KOPT-K1 (cell line): ENCODE results near the gene TTLL8.
"Not testable (repeated sequence)": the region's sequence is repeated elsewhere in the genome, so short reads cannot be mapped to it uniquely, and the experiment has no call there.

ENCODE experiments used
- H3K27ac ChIP-seq: fragments of 200-600 bp; sonication (generic); 2 replicates; pipeline ENCODE4 v1.5.1; 2016; ENCODE audit warnings: antibody characterized with exemption, mild to moderate bottlenecking, low read depth, low read length; ENCODE audit not compliant: poor library complexity, severe bottlenecking
- H3K36me3 ChIP-seq: fragments of 200-600 bp; sonication (generic); 2 replicates; pipeline ENCODE4 v1.5.1; 2017; ENCODE audit warnings: antibody characterized with exemption, mild to moderate bottlenecking, low read length, moderate library complexity; ENCODE audit not compliant: insufficient read depth
- H3K9me3 ChIP-seq: fragments of 200-600 bp; sonication (generic); 2 replicates; pipeline ENCODE4 v1.5.1; 2017; ENCODE audit warnings: antibody characterized with exemption, low read length, mild to moderate bottlenecking; ENCODE audit not compliant: insufficient read depth, poor library complexity, severe bottlenecking

TTLL8 gene

DNA sequence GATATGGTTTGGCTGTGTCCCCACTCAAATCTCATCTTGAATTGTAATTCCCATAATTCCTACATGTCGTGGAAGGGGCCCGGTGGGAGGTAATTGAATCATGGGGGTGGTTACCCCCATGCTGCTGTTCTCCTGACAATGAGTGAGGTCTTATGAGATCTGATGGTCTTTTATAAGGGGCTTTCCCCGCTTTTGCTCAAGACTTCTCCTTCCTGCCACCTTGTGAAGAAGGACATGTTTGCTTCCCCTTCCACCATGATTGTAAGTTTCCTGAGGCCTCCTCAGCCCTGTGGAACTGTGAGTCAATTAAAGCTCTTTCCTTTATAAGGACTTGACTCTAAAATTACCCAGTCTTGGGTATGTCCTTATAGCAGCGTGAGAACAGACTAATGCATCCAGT is 28.9 kb upstream of the TTLL8 start:
- H3K9me3 ChIP-seq, H3K36me3 ChIP-seq, H3K27ac ChIP-seq: not testable (repeated sequence)

DNA sequence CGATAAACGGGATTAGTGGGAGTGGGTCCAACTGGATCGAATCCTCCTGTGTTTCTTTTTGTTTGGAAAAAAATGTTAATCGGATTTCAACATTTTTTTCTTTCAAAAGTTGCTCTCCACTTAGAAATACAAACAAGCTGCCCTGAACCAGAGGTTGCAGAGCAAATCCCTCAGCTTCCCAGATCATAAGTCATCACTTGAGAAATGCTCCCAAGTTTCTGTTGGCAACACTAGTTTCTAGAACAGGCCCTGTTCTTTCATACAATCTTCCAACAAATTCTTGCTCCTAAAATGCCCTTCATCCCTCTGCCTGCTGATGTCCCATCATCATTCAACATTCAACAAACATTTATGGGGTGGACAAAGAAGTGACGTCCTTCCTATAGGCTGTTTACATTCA is 28.4 kb upstream of the TTLL8 start:
- no peak overlapping the region for H3K27ac ChIP-seq
- peaks cover 8% of the 10 kb centered on the region for H3K9me3 ChIP-seq
- no peaks in the 10 kb centered on the region for H3K36me3 ChIP-seq

DNA sequence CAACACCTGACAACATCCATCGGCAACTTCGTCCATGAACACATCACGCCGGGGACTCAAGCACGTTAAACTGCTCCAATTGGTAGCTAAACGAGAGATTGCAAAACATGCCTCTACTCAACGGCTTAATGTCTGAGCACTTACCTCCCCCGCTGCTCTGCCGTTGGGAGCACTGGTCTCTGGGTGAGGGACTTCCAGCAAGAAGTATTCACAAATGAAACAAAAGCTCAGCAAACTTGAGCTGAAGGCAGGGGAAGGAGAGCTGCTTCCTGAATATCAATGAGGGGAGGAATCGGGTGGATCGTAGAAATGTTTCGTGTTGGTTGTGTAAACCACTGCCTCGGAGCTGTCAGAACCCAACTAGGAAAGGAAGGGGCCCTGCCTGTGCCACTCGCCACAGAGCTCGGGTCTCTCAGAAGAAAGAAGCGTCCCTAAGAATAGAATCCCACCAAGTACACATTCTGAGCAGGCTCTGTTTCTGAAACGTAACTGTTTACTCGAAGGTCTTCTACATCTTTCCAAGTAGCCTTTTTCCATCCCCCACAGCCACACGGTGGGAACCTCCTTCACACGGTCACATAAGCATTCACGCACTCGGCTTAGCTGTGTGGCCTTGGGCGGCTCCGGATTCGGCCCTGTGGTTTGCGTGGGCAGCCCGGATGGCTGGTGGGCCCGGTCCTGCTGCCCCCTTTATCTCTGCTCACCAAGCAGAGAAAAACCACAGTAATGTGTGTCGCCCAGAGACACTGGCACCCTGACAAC is 27.3 kb upstream of the TTLL8 start, which contains the start of gene MLC1:
Gene MLC1, minus strand, starts transcription at position 216 of the 762 bp plus-strand sequence. CDS start 524 bp downstream, outside the sequence.
- Histone ChIP-seq H3K36me3 (no peaks in the 10 kb centered on the region), H3K27ac (no peak within 1 kb of the TSS), H3K9me3 (peaks cover 8% of the 10 kb centered on the region)

DNA sequence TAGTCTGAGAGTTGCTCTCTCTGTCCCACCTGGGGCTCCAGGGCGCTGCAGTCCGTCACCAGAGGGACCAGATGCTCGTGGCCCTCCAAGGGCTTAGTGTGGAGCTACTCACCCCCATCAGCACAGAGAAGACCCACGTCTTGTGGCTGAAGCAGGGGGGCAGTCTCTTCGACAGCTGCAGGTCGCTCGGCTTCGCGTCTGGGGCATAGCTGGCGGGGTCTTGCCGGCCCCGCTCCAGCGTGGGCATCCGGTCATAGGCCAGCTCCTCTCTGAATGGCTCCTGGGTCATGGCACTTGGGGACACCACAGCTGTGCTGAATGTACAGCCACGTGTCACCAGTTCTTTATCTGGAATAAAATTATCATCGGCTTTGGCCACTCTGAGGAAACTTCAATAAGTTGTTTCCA is 26.5 kb upstream of the TTLL8 start:
- H3K27ac ChIP-seq = no peak overlapping the region
- H3K36me3 ChIP-seq = no peaks in the 10 kb centered on the region
- H3K9me3 ChIP-seq = peaks cover 8% of the 10 kb centered on the region

DNA sequence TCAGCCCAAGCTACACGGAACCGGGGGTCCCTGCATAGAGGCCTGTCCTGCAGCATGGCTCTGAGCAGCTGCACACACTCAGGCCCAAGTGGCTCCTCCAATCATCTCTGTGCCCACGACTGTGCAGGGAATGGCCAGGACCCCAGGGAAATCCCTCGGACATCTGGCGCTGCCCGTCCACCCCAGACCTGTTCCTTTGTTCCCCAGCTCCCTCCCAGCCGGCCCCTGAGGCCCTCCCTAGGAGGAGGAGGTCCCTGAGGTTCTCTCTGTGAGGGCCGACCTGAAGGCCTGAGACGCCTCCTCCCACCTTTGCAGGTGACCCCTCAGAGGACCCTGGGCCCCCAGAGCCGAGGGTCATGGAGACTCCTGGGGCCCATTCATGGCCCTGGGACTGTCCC is 26.0 kb upstream of the TTLL8 start:
- peaks cover 8% of the 10 kb centered on the region for H3K9me3 ChIP-seq
- no peak overlapping the region for H3K27ac ChIP-seq
- no peaks in the 10 kb centered on the region for H3K36me3 ChIP-seq

DNA sequence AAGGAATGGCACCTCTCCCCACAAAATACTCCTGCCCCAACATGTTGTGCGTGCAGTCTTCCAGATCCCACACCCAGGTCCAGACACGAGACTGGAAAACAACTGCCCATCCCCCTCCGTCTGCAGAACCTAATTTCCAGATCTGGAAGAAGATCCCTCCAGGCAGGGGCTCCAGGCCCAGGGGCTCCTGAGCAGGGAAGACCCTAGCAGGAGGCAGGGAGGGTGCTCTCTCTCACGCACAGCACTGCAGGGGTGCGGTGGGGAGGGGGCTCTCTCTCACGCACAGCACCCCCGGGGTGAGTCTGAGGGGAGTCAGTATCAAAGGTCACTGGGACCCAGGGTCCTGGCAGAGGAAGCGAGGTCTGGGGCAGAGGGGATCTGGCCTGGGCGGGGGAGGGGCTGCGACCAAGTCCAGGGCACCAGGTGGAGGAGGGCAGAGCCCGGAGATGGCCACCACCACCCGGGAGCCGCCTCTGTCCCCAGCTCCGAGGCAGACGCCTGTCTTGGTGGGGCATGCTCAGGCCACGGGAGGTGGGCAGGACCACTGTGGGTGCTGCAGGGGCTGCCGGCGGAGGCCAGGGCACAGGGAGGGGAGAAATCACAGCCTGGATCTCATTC is 25.5 kb upstream of the TTLL8 start:
- H3K27ac ChIP-seq = no peak overlapping the region
- H3K9me3 ChIP-seq = peaks cover 8% of the 10 kb centered on the region
- H3K36me3 ChIP-seq = no peaks in the 10 kb centered on the region

DNA sequence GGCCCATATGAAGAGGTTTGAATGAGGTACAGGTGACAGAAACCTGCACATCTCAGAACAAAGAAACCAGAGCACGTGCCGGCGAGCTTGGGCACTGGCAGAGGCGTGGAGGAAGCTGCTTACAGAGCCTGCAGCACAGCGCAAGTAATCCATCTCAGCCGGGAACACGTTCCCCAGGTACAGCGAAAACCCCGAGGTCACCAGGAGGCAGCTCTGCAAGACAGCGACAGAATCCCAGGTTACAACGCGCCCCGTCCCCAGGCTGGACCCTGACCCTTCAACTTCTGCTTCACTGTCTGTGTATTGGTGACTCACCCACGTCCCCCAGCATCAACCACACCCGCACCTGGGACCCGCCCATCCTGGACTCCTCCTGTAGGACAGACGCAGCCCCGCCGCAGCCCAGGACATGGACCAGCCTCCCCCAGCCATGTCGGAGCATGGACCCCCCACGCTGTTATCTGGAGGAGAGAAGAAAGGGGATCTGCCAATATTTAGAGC is 24.9 kb upstream of the TTLL8 start:
- no peak overlapping the region for H3K27ac ChIP-seq
- peaks cover 8% of the 10 kb centered on the region for H3K9me3 ChIP-seq
- no peaks in the 10 kb centered on the region for H3K36me3 ChIP-seq

DNA sequence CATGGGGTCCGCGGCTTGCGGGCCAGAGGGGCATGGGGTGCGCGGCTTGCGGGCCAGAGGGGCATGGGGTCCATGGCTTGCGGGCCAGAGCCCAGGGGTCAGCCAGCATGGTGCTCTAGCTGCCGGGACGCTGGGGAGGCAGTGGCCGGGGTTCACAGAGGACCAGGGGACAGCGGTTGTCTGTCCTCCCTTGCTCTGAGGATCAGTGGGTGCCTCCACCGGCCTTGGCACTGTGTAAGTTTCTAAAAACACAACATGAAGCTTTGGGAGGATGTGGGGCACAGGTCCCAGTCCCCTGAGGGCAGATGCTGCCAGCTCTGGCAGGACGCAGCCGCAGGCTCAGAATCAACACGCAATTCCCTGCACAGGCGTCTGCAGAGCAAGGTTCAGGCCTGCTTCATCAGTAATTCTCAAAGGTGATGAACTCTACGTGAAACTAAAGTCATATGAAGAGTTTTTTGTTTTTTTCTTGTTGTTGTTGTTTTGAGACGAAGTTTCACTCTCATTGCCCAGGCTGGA is 24.2 kb upstream of the TTLL8 start:
- H3K27ac ChIP-seq = no peak overlapping the region
- H3K36me3 ChIP-seq = no peaks in the 10 kb centered on the region
- H3K9me3 ChIP-seq = peaks cover 3% of the 10 kb centered on the region

DNA sequence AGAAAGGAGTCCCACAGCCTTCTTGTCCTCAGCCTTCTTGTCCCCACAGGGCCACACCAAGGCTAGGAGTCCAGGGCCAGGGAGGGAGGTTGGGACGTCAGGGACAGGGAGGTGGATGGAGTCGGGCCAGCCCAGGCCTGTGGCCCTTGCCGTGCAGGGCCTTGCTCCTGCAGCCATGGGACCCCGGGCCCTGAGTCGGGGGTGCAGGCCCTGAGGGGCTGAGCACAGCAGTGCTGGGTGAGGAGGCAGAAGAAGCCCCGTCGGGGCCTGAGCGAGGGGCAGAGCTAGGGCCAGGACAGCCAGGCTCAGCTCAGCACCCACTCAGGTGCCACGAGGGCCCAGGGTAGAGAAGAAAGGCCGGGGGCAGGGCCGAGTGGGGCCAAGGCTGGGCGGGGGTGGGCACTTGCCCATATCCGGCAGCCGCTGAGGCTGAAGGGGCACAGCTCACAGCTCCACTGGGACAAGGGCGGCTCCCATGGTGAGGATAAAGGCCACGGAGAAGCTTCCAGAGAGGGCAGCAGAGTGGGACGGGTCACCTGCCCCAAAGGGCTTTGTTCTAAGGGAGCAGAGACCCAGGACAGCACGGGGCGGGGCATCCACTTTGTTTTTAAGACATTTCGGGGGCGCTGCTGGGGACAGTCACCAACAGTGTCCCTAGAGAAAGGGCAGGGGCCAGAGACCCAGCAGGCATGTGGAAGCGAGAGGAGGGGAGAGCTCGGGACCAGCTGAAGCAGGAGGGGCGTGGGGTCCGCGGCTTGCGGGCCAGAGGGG is 23.5 kb upstream of the TTLL8 start:
- Histone ChIP-seq H3K27ac (no peak overlapping the region), H3K36me3 (no peaks in the 10 kb centered on the region), H3K9me3 (no peaks in the 10 kb centered on the region)

DNA sequence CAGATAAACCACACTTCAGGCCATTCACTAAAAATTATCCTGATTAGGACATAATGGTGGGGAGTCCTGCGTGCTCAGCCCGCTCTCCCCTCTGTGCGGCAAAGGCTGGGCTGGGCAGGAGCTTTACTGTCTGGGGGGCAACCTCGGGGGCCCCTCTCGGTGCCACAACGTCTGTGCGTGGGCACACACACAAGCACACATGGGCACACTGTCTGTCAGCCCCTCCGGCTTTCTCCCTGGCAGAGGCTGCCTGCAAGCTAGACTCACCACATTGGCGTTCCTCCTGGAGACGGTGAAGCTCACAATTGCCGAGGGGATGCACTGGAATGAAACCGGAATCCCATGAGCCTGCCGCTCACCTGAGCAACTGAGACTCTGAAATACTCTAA is 22.0 kb upstream of the TTLL8 start:
- no peaks in the 10 kb centered on the region for H3K9me3 ChIP-seq
- H3K27ac ChIP-seq = no peak overlapping the region
- no peaks in the 10 kb centered on the region for H3K36me3 ChIP-seq

DNA sequence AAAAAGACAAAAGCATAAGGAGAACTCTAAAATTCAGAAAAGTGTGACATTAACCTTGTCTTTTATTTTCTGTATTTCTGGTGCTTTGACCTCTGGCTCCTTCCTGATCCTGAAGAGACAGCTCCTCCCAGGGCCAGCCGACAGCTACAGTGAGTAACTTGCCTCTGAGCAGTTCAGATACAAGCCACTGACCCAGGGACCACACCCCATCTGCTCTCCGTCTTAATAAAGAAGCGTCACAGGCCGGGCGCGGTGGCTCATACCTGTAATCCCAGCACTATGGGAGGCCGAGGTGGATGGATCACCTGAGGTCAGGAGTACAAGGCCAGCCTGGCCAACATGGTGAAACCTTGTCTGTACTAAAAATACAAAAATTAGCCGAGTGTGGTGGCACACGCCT is 20.7 kb upstream of the TTLL8 start:
- Histone ChIP-seq H3K27ac (no peak overlapping the region), H3K9me3 (no peaks in the 10 kb centered on the region), H3K36me3 (no peaks in the 10 kb centered on the region)

DNA sequence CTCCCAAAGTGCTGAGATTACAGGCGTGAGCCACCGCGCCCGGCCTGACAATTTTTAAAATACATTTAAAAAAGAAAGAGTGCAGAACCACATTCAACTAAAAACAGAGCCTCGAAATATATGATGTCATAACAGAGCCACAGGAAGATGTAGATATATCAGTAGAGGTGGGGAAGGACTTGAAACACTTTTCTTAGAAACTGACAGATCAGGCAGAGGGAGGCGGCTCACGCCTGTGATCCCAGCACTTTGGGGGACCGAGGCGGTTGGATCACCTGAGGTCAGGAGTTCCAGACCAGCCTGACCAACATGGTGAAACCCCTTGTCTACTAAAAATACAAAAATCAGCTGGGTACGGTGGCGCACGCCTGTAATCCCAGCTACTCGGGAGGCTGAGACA is 20.1 kb upstream of the TTLL8 start:
- Histone ChIP-seq H3K9me3 (no peaks in the 10 kb centered on the region), H3K36me3 (no peaks in the 10 kb centered on the region), H3K27ac (no peak overlapping the region)

DNA sequence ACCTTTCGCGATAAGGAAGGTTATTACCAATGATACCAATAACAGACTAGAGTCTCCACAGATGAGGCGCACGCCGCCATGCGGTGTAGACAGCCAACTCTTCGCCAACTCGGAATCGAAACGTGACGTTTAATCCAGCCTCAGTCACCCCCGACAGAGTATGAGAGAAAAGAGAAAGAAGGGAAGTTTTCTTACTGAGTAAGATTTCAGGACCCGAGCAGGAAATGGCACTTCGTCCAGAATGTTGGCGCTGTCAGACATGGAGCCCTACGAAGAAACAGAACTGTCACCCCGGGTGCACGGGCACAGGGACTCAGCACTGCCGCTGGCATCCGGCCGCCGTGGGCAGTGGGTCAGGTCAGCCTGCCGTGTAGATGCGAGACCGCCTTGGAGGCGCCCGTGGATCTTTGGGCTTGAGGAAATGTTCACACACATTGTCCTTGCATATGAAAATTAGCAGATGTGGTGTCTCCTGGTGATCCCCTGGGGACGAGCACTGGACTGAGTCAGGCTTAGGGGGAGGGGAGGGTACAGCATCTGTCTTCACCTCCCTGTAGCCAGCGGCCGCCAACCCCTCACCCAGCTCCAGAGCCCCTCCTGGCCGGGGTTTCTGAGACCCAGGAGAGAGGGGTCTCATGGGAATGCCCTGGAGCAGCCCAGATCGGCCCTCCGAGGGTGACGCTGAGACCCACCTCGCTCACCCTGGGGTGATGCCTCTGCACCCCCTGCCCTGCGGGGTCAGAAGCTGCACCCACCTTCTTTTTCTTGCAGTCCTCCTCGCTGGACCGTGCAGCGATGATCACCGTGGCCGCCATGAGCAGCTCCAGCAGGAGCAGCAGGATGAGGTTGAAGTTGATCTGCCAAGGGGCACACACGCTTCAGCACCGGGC is 18.8 kb upstream of the TTLL8 start:
- no peaks in the 10 kb centered on the region for H3K36me3 ChIP-seq
- H3K9me3 ChIP-seq = no peaks in the 10 kb centered on the region
- H3K27ac ChIP-seq = no peak overlapping the region
